NT2/D1 (cell line): Measurements from ENCODE around the gene PDE4B.

Experiments used
- DNase-seq: peaks from one replicate; pipeline ENCODE4 v3.0.0-alpha.2; 2011; ENCODE audit warnings: low read depth, low spot score
- H3K27me3 ChIP-seq: 2 replicates; pipeline ENCODE4 v1.6.0; 2011; ENCODE audit warnings: mild to moderate bottlenecking; ENCODE audit not compliant: insufficient read length, insufficient read depth
- H3K36me3 ChIP-seq: 2 replicates; pipeline ENCODE4 v1.6.1; 2011; ENCODE audit warnings: mild to moderate bottlenecking, low read length, mixed read lengths; ENCODE audit not compliant: insufficient read depth, insufficient read length
- H3K4me1 ChIP-seq: 2 replicates; pipeline ENCODE4 v1.5.1; 2011; ENCODE audit not compliant: insufficient read depth, insufficient read length
- H3K4me3 ChIP-seq: 2 replicates; pipeline ENCODE4 v1.5.1; 2011; ENCODE audit warnings: low read depth; ENCODE audit not compliant: insufficient read length
- H3K9ac ChIP-seq: 2 replicates; pipeline ENCODE4 v1.6.0; 2011; ENCODE audit warnings: low read depth; ENCODE audit not compliant: insufficient read length
- H3K9me3 ChIP-seq: 2 replicates; pipeline ENCODE4 v1.5.1; 2011; ENCODE audit warnings: mild to moderate bottlenecking, low read length; ENCODE audit not compliant: insufficient read depth
- SUZ12 ChIP-seq: IDR thresholded peaks from 2 replicates; pipeline ENCODE4 v1.6.1; 2011; ENCODE audit not compliant: insufficient read length, insufficient read depth; ENCODE audit errors: extremely low read depth
- YY1 ChIP-seq: IDR thresholded peaks from 2 replicates; pipeline ENCODE4 v1.6.1; 2011; ENCODE audit not compliant: insufficient read length, insufficient read depth
- ZNF274 ChIP-seq: IDR thresholded peaks from 2 replicates; pipeline ENCODE4 v1.6.1; 2011; ENCODE audit warnings: mild to moderate bottlenecking, low read depth, low read length

The PDE4B gene

DNA sequence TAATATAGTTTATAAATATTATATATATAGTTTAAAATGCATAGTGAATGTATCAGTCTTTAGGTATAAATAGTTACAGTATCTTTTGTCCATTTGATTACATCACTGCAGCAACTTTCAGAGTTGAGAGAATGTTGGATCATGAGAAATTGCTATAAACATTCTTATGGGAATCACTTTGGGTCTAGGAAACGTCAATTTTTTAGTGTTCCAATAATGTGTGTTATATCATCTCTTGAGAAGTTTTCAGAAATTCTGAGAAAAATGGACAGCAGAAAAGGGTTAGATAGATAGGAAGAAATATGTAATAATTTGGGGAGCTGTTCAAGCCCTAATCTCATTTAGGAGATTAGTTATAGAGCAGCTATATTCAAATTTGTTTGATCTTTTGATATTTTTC, 556.1 kb downstream of the PDE4B start:
- Histone ChIP-seq H3K9ac (no peak overlapping the region), H3K36me3 (no peaks in the 10 kb centered on the region), H3K27me3 (no peaks in the 10 kb centered on the region), H3K9me3 (no peaks in the 10 kb centered on the region), H3K4me3 (no peak overlapping the region), H3K4me1 (no peaks in the 10 kb centered on the region)
- TF ChIP-seq YY1 (no peak), SUZ12 (no peak), ZNF274 (no peak)
- no peak for DNase-seq

- Histone ChIP-seq H3K4me3 (no peak overlapping the region), H3K4me1 (no peaks in the 10 kb centered on the region), H3K27me3 (no peaks in the 10 kb centered on the region), H3K36me3 (no peaks in the 10 kb centered on the region), H3K9me3 (no peaks in the 10 kb centered on the region), H3K9ac (no peak overlapping the region)
- TF ChIP-seq ZNF274 (no peak), YY1 (no peak), SUZ12 (no peak)
- DNase-seq: no peak
Measured at GRCh38 chr1:66349242-66349641, 556.5 kb downstream of the PDE4B start.

- Histone ChIP-seq H3K36me3 (no peaks in the 10 kb centered on the region), H3K4me3 (no peak overlapping the region)
- TF ChIP-seq YY1: no peak
- no peak for TF ChIP-seq SUZ12
- no peak for TF ChIP-seq ZNF274
Measured at GRCh38 chr1:66350001-66350547, 557.4 kb downstream of the PDE4B start.

DNA sequence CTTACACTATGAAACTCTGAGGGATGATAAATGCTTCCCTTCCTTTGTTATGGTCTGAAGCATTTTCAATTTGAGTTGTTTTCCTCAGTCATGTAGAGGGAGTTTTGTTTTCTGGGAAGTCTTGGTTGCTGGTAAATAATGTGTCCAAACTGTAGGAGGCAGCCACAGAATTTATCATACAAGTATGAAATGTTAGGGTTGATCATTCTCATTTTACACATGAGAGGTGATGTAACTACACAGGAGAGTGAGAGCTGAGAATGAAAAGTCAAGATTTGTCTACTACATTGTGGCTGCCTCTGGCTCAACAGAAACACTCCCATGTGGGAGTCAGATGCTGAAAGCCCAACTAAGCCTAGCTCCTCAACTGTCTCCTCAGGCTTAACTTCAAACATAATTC, 558.8 kb downstream of the PDE4B start:
- no peak overlapping the region for H3K9ac ChIP-seq
- no peaks in the 10 kb centered on the region for H3K36me3 ChIP-seq
- no peak for DNase-seq
- H3K27me3 ChIP-seq: no peaks in the 10 kb centered on the region
- H3K4me3 ChIP-seq: no peak overlapping the region
- H3K9me3 ChIP-seq: no peaks in the 10 kb centered on the region
- H3K4me1 ChIP-seq: no peaks in the 10 kb centered on the region
- TF ChIP-seq SUZ12 (no peak), YY1 (no peak), ZNF274 (no peak)

More at GRCh38 chr1:66350001-66350547, 557.4 kb downstream of the PDE4B start:
- no peaks in the 10 kb centered on the region for H3K27me3 ChIP-seq
- no peak for DNase-seq
- no peaks in the 10 kb centered on the region for H3K9me3 ChIP-seq
- H3K4me1 ChIP-seq: no peaks in the 10 kb centered on the region
- H3K9ac ChIP-seq: no peak overlapping the region

DNA sequence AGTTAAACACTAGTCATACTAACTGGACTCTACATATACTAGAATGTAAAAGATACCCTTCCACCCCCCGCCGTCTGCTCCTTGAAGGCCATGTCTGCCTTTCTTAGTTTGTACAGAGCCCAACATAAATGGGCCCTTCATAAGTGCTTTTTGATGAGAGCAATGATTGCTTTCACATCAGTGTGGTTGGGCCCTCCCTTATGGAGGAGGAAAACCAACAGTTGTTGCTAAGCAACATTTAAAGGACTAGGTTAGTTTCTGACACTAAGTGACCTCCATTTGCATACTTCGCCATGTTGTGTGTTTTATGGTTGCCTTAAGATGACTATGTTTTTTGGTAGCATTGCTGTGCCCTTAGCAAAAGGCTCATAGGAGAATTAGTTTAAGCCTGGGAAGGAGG, 559.2 kb downstream of the PDE4B start:
- no peak for DNase-seq
- no peaks in the 10 kb centered on the region for H3K36me3 ChIP-seq
- no peaks in the 10 kb centered on the region for H3K9me3 ChIP-seq
- H3K9ac ChIP-seq: no peak overlapping the region
- H3K4me1 ChIP-seq: no peaks in the 10 kb centered on the region
- no peaks in the 10 kb centered on the region for H3K27me3 ChIP-seq
- H3K4me3 ChIP-seq: no peak overlapping the region
- no peak for TF ChIP-seq YY1
- no peak for TF ChIP-seq ZNF274
- no peak for TF ChIP-seq SUZ12

GRCh38 chr1:66352792-66353191, 560.1 kb downstream of the PDE4B start:
- TF ChIP-seq ZNF274 (no peak), YY1 (no peak), SUZ12 (no peak)
- no peaks in the 10 kb centered on the region for H3K27me3 ChIP-seq
- H3K9ac ChIP-seq: no peak overlapping the region
- H3K4me3 ChIP-seq: no peak overlapping the region
- DNase-seq: no peak
- no peaks in the 10 kb centered on the region for H3K9me3 ChIP-seq
- H3K4me1 ChIP-seq: no peaks in the 10 kb centered on the region
- no peaks in the 10 kb centered on the region for H3K36me3 ChIP-seq

DNA sequence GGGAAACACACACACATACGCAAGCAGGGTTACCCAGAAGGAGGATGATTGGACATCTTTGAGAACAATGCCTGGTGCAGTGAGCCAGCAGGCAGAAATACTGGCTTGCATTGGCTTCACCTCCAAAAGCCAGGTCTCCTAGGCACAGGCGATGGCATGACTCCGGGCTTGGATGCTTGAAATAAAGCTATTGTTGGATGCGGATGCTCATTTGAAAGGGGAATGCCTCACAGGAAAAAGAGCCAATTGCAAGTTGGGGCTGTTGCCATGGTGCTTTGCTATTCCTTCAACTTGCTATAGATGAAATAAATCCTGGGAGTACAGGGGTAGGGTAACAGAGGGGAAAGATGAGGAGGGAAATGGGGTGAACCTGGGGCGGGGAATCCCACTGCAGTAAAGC, 560.6 kb downstream of the PDE4B start:
- Histone ChIP-seq H3K9me3 (no peaks in the 10 kb centered on the region), H3K4me3 (no peak overlapping the region), H3K4me1 (no peaks in the 10 kb centered on the region), H3K9ac (no peak overlapping the region), H3K27me3 (no peaks in the 10 kb centered on the region), H3K36me3 (no peaks in the 10 kb centered on the region)
- TF ChIP-seq ZNF274 (no peak), YY1 (no peak), SUZ12 (no peak)
- no peak for DNase-seq
